ENCODE results near the gene CFAP97D1. TPM values are rescaled to one million over a fixed set of nuclear protein-coding genes. Genes with fewer than 3 reads are reported as not detected.

CFAP97D1 gene
- total RNA-seq, 4 donors from 2014 or later, result 0.13 TPM; not detected in 3

GRCh38 chr17:43769426-43769825, 10.8 kb upstream of the CFAP97D1 start:
- Histone ChIP-seq H3K27me3 (no peaks in the 10 kb centered on the region), H3K9me3 (no peaks in the 10 kb centered on the region), H3K27ac (peak overlapping the region in 1 of 4 donors; percentile 51), H3K4me1 (peaks cover 4 to 30% (median 10%) of the 10 kb centered on the region in 3 donors), H3K4me3 (no peak overlapping the region), H3K36me3 (peaks cover 13 to 80% (median 24%) of the 10 kb centered on the region in 3 donors)
- TF ChIP-seq CTCF (IDR thresholded peaks at IDR 0.05) (no peak), POLR2A (IDR thresholded peaks at IDR 0.05) (no peak)
- intact Hi-C loops (cut with DNase I), result no loop called here
- WGBS, 2 donors, result 93 to 100% methylated on average over 3 to 6 of the region's 16 CpGs
- DNase-seq, result no peak

- WGBS, 2 donors, result 88 to 93% methylated on average over 9 to 11 of the region's 11 CpGs
- peaks cover 13 to 84% (median 24%) of the 10 kb centered on the region in 3 donors for H3K36me3 ChIP-seq
- TF ChIP-seq POLR2A (IDR thresholded peaks at IDR 0.05) (no peak), CTCF (IDR thresholded peaks at IDR 0.05) (no peak)
- H3K4me3 ChIP-seq, result no peak overlapping the region
- intact Hi-C loops (cut with DNase I), result no loop called here
- no peak overlapping the region for H3K27ac ChIP-seq
- H3K4me1 ChIP-seq, result peaks cover 4 to 34% (median 10%) of the 10 kb centered on the region in 3 donors
- no peaks in the 10 kb centered on the region for H3K27me3 ChIP-seq
- H3K9me3 ChIP-seq, result no peaks in the 10 kb centered on the region
- DNase-seq, result no peak
Observed at GRCh38 chr17:43769859-43770258, 10.4 kb upstream of the CFAP97D1 start.

- Histone ChIP-seq H3K4me3 (no peak overlapping the region), H3K9me3 (no peaks in the 10 kb centered on the region), H3K36me3 (peaks cover 13 to 89% (median 24%) of the 10 kb centered on the region in 3 donors), H3K27me3 (no peaks in the 10 kb centered on the region), H3K27ac (no peak overlapping the region), H3K4me1 (peaks cover 4 to 45% (median 10%) of the 10 kb centered on the region in 3 donors)
- no peak for TF ChIP-seq POLR2A (IDR thresholded peaks at IDR 0.05)
- TF ChIP-seq CTCF (IDR thresholded peaks at IDR 0.05), result no peak
- WGBS, 2 donors, result 75 to 82% methylated on average over 1 to 2 of the region's 2 CpGs
- no peak for DNase-seq
- intact Hi-C loops (cut with DNase I), result no loop called here
Observed at GRCh38 chr17:43770957-43771356, 9.3 kb upstream of the CFAP97D1 start.

DNA sequence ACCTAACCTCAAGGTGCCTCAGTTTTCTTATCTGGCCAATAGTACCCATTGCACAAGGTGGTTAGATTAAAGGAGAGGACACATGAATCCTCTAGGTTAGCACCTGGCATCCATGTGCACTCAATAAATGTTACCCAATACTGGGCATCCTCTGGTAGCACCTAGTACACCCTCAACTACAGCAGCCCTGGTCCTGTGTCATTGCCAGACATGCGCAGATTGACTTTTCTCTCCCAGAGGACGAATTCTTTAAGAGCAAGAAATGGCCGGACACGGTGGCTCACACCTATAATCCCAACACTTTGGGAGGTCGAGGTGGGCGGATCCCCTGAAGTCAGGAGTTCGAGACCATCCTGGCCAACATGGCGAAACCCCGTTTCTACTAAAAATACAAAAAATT, 8.8 kb upstream of the CFAP97D1 start:
- Histone ChIP-seq H3K27me3 (no peaks in the 10 kb centered on the region), H3K4me1 (peaks cover 6 to 50% (median 13%) of the 10 kb centered on the region in 3 donors), H3K27ac (no peak overlapping the region), H3K9me3 (no peaks in the 10 kb centered on the region), H3K4me3 (no peak overlapping the region), H3K36me3 (peaks cover 13 to 93% (median 24%) of the 10 kb centered on the region in 3 donors)
- DNase-seq, result no peak
- TF ChIP-seq POLR2A (IDR thresholded peaks at IDR 0.05), result no peak
- TF ChIP-seq CTCF (IDR thresholded peaks at IDR 0.05), result no peak
- WGBS, 2 donors, result 90% methylated on average over 9 of the region's 9 CpGs; no CpG with 5 or more reads in 1 of the 2 donors
- intact Hi-C loops (cut with DNase I), result no loop called here

DNA sequence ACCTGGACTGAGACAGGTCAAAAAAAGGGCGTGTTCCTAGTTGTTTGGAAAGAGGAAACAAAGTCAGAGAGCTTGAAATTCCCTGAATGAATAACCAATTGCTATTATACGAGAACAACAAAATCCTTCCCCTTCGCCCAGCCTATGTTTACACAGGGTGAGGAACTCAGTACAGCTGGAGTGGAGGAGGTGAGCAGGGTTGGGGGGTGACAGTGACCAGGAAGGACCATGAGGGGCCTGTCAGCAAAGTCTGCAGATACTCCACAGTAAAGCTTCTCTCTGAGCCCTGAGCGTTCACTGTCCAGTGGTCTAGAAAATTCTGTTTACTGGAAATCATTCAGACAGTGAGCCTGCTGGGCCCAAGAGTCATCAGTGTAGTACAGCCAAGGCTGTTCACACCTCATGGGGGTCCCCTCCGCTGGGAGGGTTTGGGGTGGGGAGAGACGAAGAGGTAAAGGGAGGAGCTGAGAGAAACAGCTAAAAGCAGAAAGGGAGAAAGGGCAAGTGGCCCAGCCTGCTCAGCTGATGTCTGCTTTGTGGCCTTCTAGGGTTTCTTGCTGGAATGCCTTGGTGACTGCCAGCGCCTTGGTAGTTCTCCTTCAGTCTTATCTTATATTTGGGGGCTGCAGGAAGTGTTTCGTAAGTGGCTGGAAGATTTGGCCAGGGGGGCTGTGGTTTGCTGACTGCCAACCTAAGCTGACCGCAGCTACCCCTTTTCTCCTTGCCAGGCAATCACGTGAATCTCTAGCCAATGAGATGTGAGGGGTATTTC, 7.2 kb upstream of the CFAP97D1 start:
- Histone ChIP-seq H3K27ac (peak overlapping the region; percentile 34 to 75 (median 64)), H3K36me3 (peaks cover 13 to 87% (median 24%) of the 10 kb centered on the region in 3 donors), H3K4me3 (no peak overlapping the region), H3K9me3 (no peaks in the 10 kb centered on the region), H3K27me3 (no peaks in the 10 kb centered on the region), H3K4me1 (peaks cover 10 to 66% (median 27%) of the 10 kb centered on the region in 3 donors)
- no peak for DNase-seq
- TF ChIP-seq POLR2A (IDR thresholded peaks at IDR 0.05) (no peak), CTCF (IDR thresholded peaks at IDR 0.05) (no peak)
- 67 to 68% methylated on average over 9 to 10 of the region's 10 CpGs for WGBS, 2 donors
- intact Hi-C loops (cut with DNase I), result no loop called here
